Hepatocyte (in vitro differentiated cells): Measurements from ENCODE around the gene CEACAM1. TPM values are rescaled to one million over a fixed set of nuclear protein-coding genes. Genes with fewer than 3 reads are reported as not detected.
"Not testable (repeated sequence)": the region's sequence is repeated elsewhere in the genome, so short reads cannot be mapped to it uniquely, and the experiment has no call there.

Experiments used
- DNase-seq: peaks from one replicate; pipeline ENCODE4 v3.0.0-alpha.2; 2016; ENCODE audit warnings: low spot score
- H2AFZ ChIP-seq: fragments of 200-600 bp; sonication (generic); 2 replicates; pipeline ENCODE4 v1.6.0; 2016; ENCODE audit warnings: antibody characterized with exemption, mild to moderate bottlenecking
- H3K27ac ChIP-seq: fragments of 200-600 bp; sonication (generic); 2 replicates; pipeline ENCODE4 v1.5.1; 2016; ENCODE audit warnings: mild to moderate bottlenecking
- H3K27me3 ChIP-seq: fragments of 200-600 bp; sonication (generic); 2 replicates; pipeline ENCODE4 v1.6.1; 2016
- H3K36me3 ChIP-seq: fragments of 200-600 bp; sonication (generic); replicated peaks from 2 replicates; pipeline ENCODE4 v1.5.1; 2016; ENCODE audit warnings: low read depth; ENCODE audit not compliant: insufficient read depth
- H3K4me1 ChIP-seq: fragments of 200-600 bp; sonication (generic); 2 replicates; pipeline ENCODE4 v1.5.1; 2016; ENCODE audit warnings: mild to moderate bottlenecking, moderate library complexity; ENCODE audit not compliant: insufficient read depth
- H3K4me2 ChIP-seq: fragments of 200-600 bp; sonication (generic); 2 replicates; pipeline ENCODE4 v1.6.0; 2016
- H3K4me3 ChIP-seq: fragments of 200-600 bp; sonication (generic); 2 replicates; pipeline ENCODE4 v1.5.1; 2016; ENCODE audit warnings: mild to moderate bottlenecking
- H3K79me2 ChIP-seq: fragments of 200-600 bp; sonication (generic); 2 replicates; pipeline ENCODE4 v1.6.0; 2017; ENCODE audit warnings: mild to moderate bottlenecking
- H3K9me2 ChIP-seq: fragments of 200-600 bp; sonication (generic); replicated peaks from 2 replicates; pipeline ENCODE4 v1.6.0; 2017; ENCODE audit warnings: mild to moderate bottlenecking; ENCODE audit not compliant: insufficient read depth
- H3K9me3 ChIP-seq: fragments of 200-600 bp; sonication (generic); 2 replicates; pipeline ENCODE4 v1.5.1; 2016; ENCODE audit warnings: low read depth, mild to moderate bottlenecking
- H4K20me1 ChIP-seq: fragments of 200-600 bp; sonication (generic); 2 replicates; pipeline ENCODE4 v1.6.0; 2016; ENCODE audit warnings: mild to moderate bottlenecking; ENCODE audit not compliant: insufficient read depth, poor library complexity, severe bottlenecking
- EZH2 ChIP-seq: fragments of 200-600 bp; sonication (generic); IDR thresholded peaks from 2 replicates; pipeline ENCODE4 v1.6.1; 2016; ENCODE audit warnings: antibody characterized with exemption, mild to moderate bottlenecking, borderline replicate concordance
- EZH2phosphoT487 ChIP-seq: fragments of 200-600 bp; sonication (generic); IDR thresholded peaks from one replicate; pipeline ENCODE4 v1.6.1; 2018; ENCODE audit warnings: antibody characterized with exemption, mild to moderate bottlenecking, low read depth, moderate library complexity; ENCODE audit not compliant: unreplicated experiment, severe bottlenecking
- WGBS: methylation state at CpG from one replicate; pipeline ENCODE4 v1.1.6; 2016; ENCODE audit warnings: low lambda C conversion rate; ENCODE audit errors: missing lambda C conversion rate; 5-methylcytosine and 5-hydroxymethylcytosine counted together
- polyA plus RNA-seq: library from polyadenylated mRNA; unstranded; fragments of >200 nt; fragmentation: Nextera tagmentation; extraction: Ambion mirVana; gene quantifications from 2 replicates; pipeline ENCODE4 v1.2.1, GENCODE V29; 2016
- total RNA-seq: library from RNA; depleted of rRNA; stranded (reverse); fragments of >200 nt; gene quantifications from 2 replicates; pipeline ENCODE4 v1.2.3, GENCODE V29; 2014
- TF ChIP-seq, protein P1 (sequence below): fragments of 200-600 bp; sonication (generic); IDR thresholded peaks from 2 replicates; pipeline ENCODE4 v1.5.1; 2016; ENCODE audit warnings: antibody characterized with exemption, mild to moderate bottlenecking; ENCODE audit not compliant: poor library complexity

CEACAM1 gene
- total and polyA plus RNA-seq, 2 experiments from 2014 or later: 7.1 to 20.8 TPM

DNA sequence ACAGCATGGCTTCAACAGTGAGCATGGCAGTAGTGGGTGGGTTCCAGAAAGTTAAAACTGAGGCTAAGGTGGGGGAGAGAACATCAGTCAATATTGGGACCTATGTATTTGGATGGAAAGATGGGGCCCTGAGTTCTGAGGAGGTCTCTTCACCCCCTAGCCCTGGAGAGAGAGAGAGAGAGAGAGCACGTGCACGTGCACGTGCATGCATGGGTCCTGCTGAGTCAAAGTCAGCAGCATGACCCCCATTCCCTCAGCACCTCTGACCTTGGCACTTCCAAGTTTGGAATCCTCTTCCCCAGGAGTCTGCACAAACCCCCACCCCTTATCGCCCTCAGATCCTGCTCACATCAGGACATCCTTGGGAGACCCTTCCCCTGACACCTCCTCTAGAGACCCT is 32.5 kb upstream of the CEACAM1 start:
- Histone ChIP-seq H3K9me3 (no peaks in the 10 kb centered on the region), H3K27ac (no peak overlapping the region), H3K27me3 (no peaks in the 10 kb centered on the region), H3K4me3 (no peak overlapping the region), H3K79me2 (no peaks in the 10 kb centered on the region), H4K20me1 (no peaks in the 10 kb centered on the region), H3K9me2 (no peaks in the 10 kb centered on the region), H3K36me3 (no peaks in the 10 kb centered on the region), H3K4me2 (no peak overlapping the region), H3K4me1 (no peaks in the 10 kb centered on the region), H2AFZ (no peak overlapping the region)
- 88% methylated on average over 4 of the region's 4 CpGs for WGBS
- TF ChIP-seq EZH2: no peak
- TF ChIP-seq, protein P1, sequence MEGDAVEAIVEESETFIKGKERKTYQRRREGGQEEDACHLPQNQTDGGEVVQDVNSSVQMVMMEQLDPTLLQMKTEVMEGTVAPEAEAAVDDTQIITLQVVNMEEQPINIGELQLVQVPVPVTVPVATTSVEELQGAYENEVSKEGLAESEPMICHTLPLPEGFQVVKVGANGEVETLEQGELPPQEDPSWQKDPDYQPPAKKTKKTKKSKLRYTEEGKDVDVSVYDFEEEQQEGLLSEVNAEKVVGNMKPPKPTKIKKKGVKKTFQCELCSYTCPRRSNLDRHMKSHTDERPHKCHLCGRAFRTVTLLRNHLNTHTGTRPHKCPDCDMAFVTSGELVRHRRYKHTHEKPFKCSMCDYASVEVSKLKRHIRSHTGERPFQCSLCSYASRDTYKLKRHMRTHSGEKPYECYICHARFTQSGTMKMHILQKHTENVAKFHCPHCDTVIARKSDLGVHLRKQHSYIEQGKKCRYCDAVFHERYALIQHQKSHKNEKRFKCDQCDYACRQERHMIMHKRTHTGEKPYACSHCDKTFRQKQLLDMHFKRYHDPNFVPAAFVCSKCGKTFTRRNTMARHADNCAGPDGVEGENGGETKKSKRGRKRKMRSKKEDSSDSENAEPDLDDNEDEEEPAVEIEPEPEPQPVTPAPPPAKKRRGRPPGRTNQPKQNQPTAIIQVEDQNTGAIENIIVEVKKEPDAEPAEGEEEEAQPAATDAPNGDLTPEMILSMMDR: no peak
- no peak for TF ChIP-seq EZH2phosphoT487
- no peak for DNase-seq

DNA sequence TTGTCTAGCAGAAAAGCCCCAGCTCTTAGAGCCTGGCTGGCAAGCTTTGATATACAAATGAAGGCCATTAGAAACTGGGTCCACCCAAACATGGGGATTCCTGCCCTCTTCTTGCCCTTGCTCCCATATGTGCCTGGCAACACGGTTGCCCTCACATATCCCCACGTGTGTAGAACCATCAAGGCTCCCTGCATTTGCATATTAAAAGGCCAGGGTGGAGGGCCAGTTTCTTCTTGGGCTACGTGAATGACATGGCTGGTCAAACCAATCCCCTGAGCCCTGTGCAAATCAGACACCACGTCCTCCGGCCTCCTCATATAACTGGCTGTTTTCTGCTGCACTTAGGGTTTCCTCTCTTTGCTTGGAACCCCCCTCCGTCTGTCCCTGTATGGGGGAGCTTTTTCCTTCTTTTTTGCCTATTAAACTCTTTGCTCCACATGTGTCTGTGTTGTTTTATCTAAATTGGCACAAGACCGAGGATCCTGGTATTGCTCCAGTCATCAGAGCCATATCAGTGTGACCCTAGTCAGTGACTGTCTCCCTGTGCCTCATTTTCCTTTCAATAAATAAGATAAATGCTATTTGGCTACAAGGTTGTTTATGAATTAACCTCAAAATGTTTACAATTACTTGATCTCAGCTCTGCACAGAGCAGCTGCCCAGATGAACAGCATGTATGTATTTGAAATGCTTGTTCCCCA is 30.3 kb upstream of the CEACAM1 start:
- Histone ChIP-seq H4K20me1 (no peaks in the 10 kb centered on the region), H3K27me3 (no peaks in the 10 kb centered on the region)
- 55% methylated on average over 7 of the region's 7 CpGs for WGBS

DNA sequence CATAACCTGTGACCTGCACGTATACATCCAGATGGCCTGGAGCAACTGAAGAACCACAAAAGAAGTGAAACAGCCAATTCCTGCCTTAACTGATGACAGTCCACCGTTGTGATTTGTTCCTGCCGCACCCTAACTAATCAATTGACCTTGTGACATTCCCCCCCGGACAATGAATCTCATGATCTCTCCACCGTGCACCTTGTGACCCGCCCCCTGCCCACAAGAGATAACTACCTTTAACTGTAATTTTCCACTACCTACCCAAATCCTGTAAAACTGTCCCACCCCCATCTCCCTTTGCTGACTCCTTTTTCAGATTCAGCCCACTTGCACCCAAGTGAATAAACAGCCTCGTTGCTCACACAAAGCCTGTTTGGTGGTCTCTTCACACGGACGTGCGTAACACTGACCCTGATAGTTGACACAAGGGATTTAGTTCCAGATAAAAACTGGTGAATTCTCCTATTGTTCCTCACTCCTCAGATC is 29.1 kb upstream of the CEACAM1 start:
- not testable (repeated sequence) for H3K9me3 ChIP-seq, H3K4me1 ChIP-seq, H3K9me2 ChIP-seq, H3K36me3 ChIP-seq, H2AFZ ChIP-seq, H3K4me3 ChIP-seq, H3K4me2 ChIP-seq, H4K20me1 ChIP-seq, H3K79me2 ChIP-seq, H3K27ac ChIP-seq, H3K27me3 ChIP-seq, DNase-seq
- WGBS: 73% methylated on average over 10 of the region's 10 CpGs

More for the DNA sequence above, 30.3 kb upstream of the CEACAM1 start:
- no peaks in the 10 kb centered on the region for H3K9me3 ChIP-seq
- H3K9me2 ChIP-seq: no peaks in the 10 kb centered on the region
- no peak for TF ChIP-seq EZH2phosphoT487
- TF ChIP-seq EZH2: no peak
- TF ChIP-seq, protein P1: no peak
- no peaks in the 10 kb centered on the region for H3K36me3 ChIP-seq
- H3K4me3 ChIP-seq: no peak overlapping the region
- no peak overlapping the region for H3K4me2 ChIP-seq
- no peaks in the 10 kb centered on the region for H3K4me1 ChIP-seq
- DNase-seq: no peak
- H3K79me2 ChIP-seq: no peaks in the 10 kb centered on the region
- H2AFZ ChIP-seq: no peak overlapping the region
- H3K27ac ChIP-seq: no peak overlapping the region

DNA sequence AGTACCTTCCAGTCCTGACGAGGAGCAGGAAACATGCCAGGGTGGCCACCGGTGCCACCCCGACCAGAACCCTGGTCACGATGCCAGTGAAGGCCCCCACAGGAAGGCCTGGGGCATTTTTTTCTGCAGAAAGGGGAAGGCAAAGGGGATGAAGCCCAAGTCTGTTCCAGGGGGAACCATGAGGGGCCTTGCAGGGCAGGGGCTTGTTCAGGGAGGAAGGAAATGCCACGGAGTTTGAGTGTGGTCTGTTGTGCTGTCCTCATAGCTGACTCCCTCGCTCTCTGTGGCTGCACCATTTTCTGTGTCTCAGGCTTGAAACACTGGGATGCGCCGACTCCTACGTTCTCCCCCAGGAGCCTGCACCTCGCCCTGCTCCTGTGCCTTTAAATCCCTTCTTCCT is 27.5 kb upstream of the CEACAM1 start:
- Histone ChIP-seq H3K27ac (no peak overlapping the region), H3K4me1 (no peaks in the 10 kb centered on the region), H3K9me3 (no peaks in the 10 kb centered on the region), H3K79me2 (no peaks in the 10 kb centered on the region), H3K9me2 (no peaks in the 10 kb centered on the region), H3K27me3 (no peaks in the 10 kb centered on the region), H3K4me2 (no peak overlapping the region), H2AFZ (no peak overlapping the region), H3K36me3 (no peaks in the 10 kb centered on the region), H4K20me1 (no peaks in the 10 kb centered on the region), H3K4me3 (no peak overlapping the region)
- no peak for DNase-seq
- WGBS: 87% methylated on average over 8 of the region's 10 CpGs
- no peak for TF ChIP-seq EZH2phosphoT487
- TF ChIP-seq, protein P1: no peak
- TF ChIP-seq EZH2: no peak
